A673 (cell line): ENCODE data around the gene PARVB.

Experiments
- EZH2 ChIP-seq: fragments of 200-600 bp; sonication (generic); IDR thresholded peaks from 2 replicates; pipeline ENCODE4 v1.6.1; 2017; ENCODE audit warnings: borderline replicate concordance, low read depth, mild to moderate bottlenecking, mixed read lengths, antibody characterized with exemption, low read length; ENCODE audit not compliant: poor library complexity, severe bottlenecking
- TF ChIP-seq, protein P1 (sequence below): fragments of 300-800, 200-600 bp; sonication (generic); conservative IDR thresholded peaks from 2 replicates; pipeline ENCODE4 v1.5.1; 2017; ENCODE audit warnings: low read depth, mild to moderate bottlenecking, antibody characterized with exemption, low read length, moderate library complexity, mixed read lengths

DNA sequence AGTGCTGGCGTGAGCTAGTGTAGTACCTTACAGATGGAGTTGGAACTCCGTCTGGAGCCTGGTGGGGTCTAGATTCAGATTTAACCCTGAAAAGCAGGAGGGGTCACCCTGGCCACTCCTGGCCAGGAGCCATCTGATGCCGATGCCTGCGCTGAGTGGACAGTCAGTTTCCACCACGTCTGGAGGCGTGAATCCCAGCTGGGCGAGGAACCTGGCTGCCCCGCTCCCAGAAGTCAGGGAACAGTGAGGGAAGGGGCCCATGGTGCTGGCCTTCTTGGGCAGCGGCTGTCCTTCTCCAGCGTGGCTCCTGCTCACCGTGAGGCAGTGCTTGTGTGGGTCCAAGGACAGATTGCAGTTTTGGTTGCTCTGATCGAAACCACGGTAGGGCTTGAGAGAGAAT lies 76.3 kb downstream of the PARVB start:
- TF ChIP-seq, protein P1, sequence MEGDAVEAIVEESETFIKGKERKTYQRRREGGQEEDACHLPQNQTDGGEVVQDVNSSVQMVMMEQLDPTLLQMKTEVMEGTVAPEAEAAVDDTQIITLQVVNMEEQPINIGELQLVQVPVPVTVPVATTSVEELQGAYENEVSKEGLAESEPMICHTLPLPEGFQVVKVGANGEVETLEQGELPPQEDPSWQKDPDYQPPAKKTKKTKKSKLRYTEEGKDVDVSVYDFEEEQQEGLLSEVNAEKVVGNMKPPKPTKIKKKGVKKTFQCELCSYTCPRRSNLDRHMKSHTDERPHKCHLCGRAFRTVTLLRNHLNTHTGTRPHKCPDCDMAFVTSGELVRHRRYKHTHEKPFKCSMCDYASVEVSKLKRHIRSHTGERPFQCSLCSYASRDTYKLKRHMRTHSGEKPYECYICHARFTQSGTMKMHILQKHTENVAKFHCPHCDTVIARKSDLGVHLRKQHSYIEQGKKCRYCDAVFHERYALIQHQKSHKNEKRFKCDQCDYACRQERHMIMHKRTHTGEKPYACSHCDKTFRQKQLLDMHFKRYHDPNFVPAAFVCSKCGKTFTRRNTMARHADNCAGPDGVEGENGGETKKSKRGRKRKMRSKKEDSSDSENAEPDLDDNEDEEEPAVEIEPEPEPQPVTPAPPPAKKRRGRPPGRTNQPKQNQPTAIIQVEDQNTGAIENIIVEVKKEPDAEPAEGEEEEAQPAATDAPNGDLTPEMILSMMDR = no peak
- TF ChIP-seq EZH2 = no peak
